ENCODE results near the gene TAMALIN. TPM values are rescaled to one million over a fixed set of nuclear protein-coding genes. Genes with fewer than 3 reads are reported as not detected.

The TAMALIN gene
- total and polyA plus RNA-seq, 2 of the 4 experiments (the other 2 are of a cell fraction), result 2.7 to 5.3 TPM

GRCh38 chr12:52063082-52063924 is 56.6 kb downstream of the TAMALIN start:
- in situ Hi-C loops (cut with MboI; ENCODE audit: low sequenced_read_pairs), result no loop called here
- BruUV-seq (replicated peaks), result no TSS peak
- peak overlapping the region; percentile 76 for H2AFZ ChIP-seq (replicated peaks; ENCODE audit: low read length, poor library complexity)
- TF ChIP-seq NFE2L2 (IDR thresholded peaks at IDR 0.05; ENCODE audit: low read depth, low read length) (no peak), RCOR1 (IDR thresholded peaks at IDR 0.05; ENCODE audit: insufficient replicate concordance, low read length) (no peak), MXI1 (IDR thresholded peaks at IDR 0.05; ENCODE audit: borderline replicate concordance, low read depth, low read length) (no peak), CHD1 (IDR thresholded peaks at IDR 0.05; ENCODE audit: low read depth, low read length) (no peak), MAZ (IDR thresholded peaks at IDR 0.05; ENCODE audit: borderline replicate concordance, low read depth, low read length) (no peak), CEBPB (IDR thresholded peaks at IDR 0.05; ENCODE audit: low read depth, low read length) (no peak), ELK1 (IDR thresholded peaks at IDR 0.05; ENCODE audit: borderline replicate concordance, low read depth, low read length) (no peak), FOS (IDR thresholded peaks at IDR 0.05; ENCODE audit: low read depth, low read length) (no peak), POLR2A (IDR thresholded peaks at IDR 0.05; ENCODE audit: low read depth, low read length) (no peak), USF2 (IDR thresholded peaks at IDR 0.05; ENCODE audit: low read depth, low read length) (no peak), CTCF (conservative IDR thresholded peaks at IDR 0.05; ENCODE audit: low read depth, low read length) (no peak), RFX5 (IDR thresholded peaks at IDR 0.05; ENCODE audit: low read depth, low read length) (no peak), RAD21 (IDR thresholded peaks at IDR 0.05; ENCODE audit: low read length) (no peak), SMC3 (IDR thresholded peaks at IDR 0.05; ENCODE audit: low read depth, low read length) (no peak)

More at GRCh38 chr12:52063082-52063924, 56.6 kb downstream of the TAMALIN start:
- peak overlapping the region; percentile 89 for H2BK120ac ChIP-seq (ENCODE audit: low read depth, low read length)
- H3K4me3 ChIP-seq (ENCODE audit: insufficient read depth, low read depth, low read length), result no peak overlapping the region
- H3K9ac ChIP-seq (ENCODE audit: low read depth, low read length), result peak overlapping the region; percentile 56
- ATAC-seq (ENCODE audit: low read depth) (no peak), DNase-seq (no peak)
- H3K4ac ChIP-seq (ENCODE audit: low read depth, low read length), result peak overlapping the region; percentile 86
- peaks cover 24% of the 10 kb centered on the region for H3K4me1 ChIP-seq (ENCODE audit: control insufficient read depth, insufficient read depth, low read length)
- H2AK9ac ChIP-seq (replicated peaks; ENCODE audit: low read depth, low read length, poor library complexity), result peak overlapping the region; percentile 60
- no peak overlapping the region for H3K4me2 ChIP-seq (ENCODE audit: low read depth, low read length)
- no peaks in the 10 kb centered on the region for H3K79me1 ChIP-seq (ENCODE audit: low read depth in 1 of 2, low read length in 2 of 2)
- H2AK5ac ChIP-seq (ENCODE audit: low read depth, low read length), result peak overlapping the region; percentile 93
- peak overlapping the region; percentile 93 for H3K27ac ChIP-seq (ENCODE audit: insufficient read depth, low read length)
- H2BK20ac ChIP-seq (ENCODE audit: low read depth, low read length), result peak overlapping the region; percentile 86; the same call in 1 of the 2 replicates
- WGBS, 2 experiments (ENCODE audit: extremely low coverage in 2 of 2, insufficient read length in 1 of 2), result 75% methylated on average over 15 of the region's 20 CpGs; no CpG with 5 or more reads in 1 of the 2 experiments
- no peaks in the 10 kb centered on the region for H4K20me1 ChIP-seq (ENCODE audit: insufficient read depth, low read length)
- peak overlapping the region; percentile 86 for H3K14ac ChIP-seq (replicated peaks; ENCODE audit: low read depth, low read length)
- dilution Hi-C loops (cut with HindIII; ENCODE audit: low sequenced_read_pairs, unreplicated experiment) (no loop called here), intact Hi-C loops (cut with micrococcal nuclease) (no loop called here)
- H2BK15ac ChIP-seq (ENCODE audit: low read depth, low read length), result peak overlapping the region; percentile 79; the same call in 2 of the 3 replicates
- peak overlapping the region; percentile 86 for H4K5ac ChIP-seq (ENCODE audit: low read depth, low read length)
- H4K91ac ChIP-seq (ENCODE audit: insufficient read depth, low read depth, low read length), result peak overlapping the region; percentile 95
- POLR2A ChIA-PET (ENCODE audit: unreplicated experiment), result no interaction called here
- H3K36me3 ChIP-seq (ENCODE audit: control insufficient read depth, insufficient read depth, low read length), result peaks cover 11% of the 10 kb centered on the region
- H4K8ac ChIP-seq (ENCODE audit: low read depth in 2 of 2, low read length in 2 of 2), result peak overlapping the region; percentile 90 to 93
- H3K9me3 ChIP-seq (ENCODE audit: control insufficient read depth, insufficient read depth, low read length), result no peaks in the 10 kb centered on the region
- H3K23ac ChIP-seq (ENCODE audit: low read depth, low read length), result peak overlapping the region; percentile 77; the same call in 1 of the 2 replicates
- H3K9me1 ChIP-seq (ENCODE audit: insufficient read depth, low read length), result peaks cover 15% of the 10 kb centered on the region
- CTCF ChIA-PET, result interaction anchor here (2.1 kb wide), 1 partner anchor 38 kb away, joined by 9 read pairs; no protein-coding TSS in a partner anchor
- H2BK5ac ChIP-seq (ENCODE audit: low read depth, low read length, poor library complexity, severe bottlenecking), result peak overlapping the region; percentile 86
- no peak overlapping the region for H3K56ac ChIP-seq (ENCODE audit: extremely low read depth, insufficient read depth, low read length)
- peak overlapping the region; percentile 70 for H3K18ac ChIP-seq (ENCODE audit: low read depth, low read length)
- H3K27me3 ChIP-seq (ENCODE audit: control insufficient read depth, insufficient read depth, low read length), result no peaks in the 10 kb centered on the region
